Lung (tissue), 12 donors: ENCODE data around the gene PTPRE. TPM values are rescaled to one million over a fixed set of nuclear protein-coding genes. Genes with fewer than 3 reads are reported as not detected.

Experiments used
- ATAC-seq: fragments of 200-7000 bp; cut with Tn5 transposase; one replicate; pipeline ENCODE4 v1.9.1; 2020; ENCODE audit warnings: moderate number of reproducible peaks; ENCODE audit not compliant: insufficient read depth, low FRiP score
- DNase-seq, 3 donors: peaks; one replicate each; pipeline ENCODE4 v3.0.0-alpha.2; 2013 to 2017
- H3K27ac ChIP-seq, 2 donors: one replicate each; pipeline ENCODE4 v1.5.1; 2013; ENCODE audit warnings: mild to moderate bottlenecking in 2 of 2, moderate library complexity in 2 of 2, control low read depth in 1 of 2, inconsistent platforms in 1 of 2, low read depth in 1 of 2, low read length in 1 of 2
- H3K27me3 ChIP-seq, 3 donors: one replicate each; pipeline ENCODE4 v1.5.1; 2013; ENCODE audit warnings: low read length in 2 of 3; ENCODE audit not compliant: control insufficient read depth in 3 of 3, insufficient read depth in 3 of 3
- H3K36me3 ChIP-seq, 4 donors: one replicate each; pipeline ENCODE4 v1.5.1; 2013; ENCODE audit warnings: low read length in 4 of 4, mild to moderate bottlenecking in 1 of 4, moderate library complexity in 1 of 4; ENCODE audit not compliant: control insufficient read depth in 4 of 4, insufficient read depth in 4 of 4
- H3K4me1 ChIP-seq, 5 donors: one replicate each; pipeline ENCODE4 v1.5.1; 2013; ENCODE audit warnings: low read length in 5 of 5, mild to moderate bottlenecking in 2 of 5, moderate library complexity in 1 of 5; ENCODE audit not compliant: control insufficient read depth in 5 of 5, insufficient read depth in 5 of 5
- H3K4me3 ChIP-seq: one replicate; pipeline ENCODE4 v1.5.1; 2013; ENCODE audit warnings: mild to moderate bottlenecking, control low read depth, moderate library complexity
- H3K9ac ChIP-seq, 2 donors: one replicate each; pipeline ENCODE4 v1.5.1; 2013; ENCODE audit warnings: low read length in 2 of 2, control low read depth in 1 of 2; ENCODE audit not compliant: insufficient read depth in 1 of 2
- H3K9me3 ChIP-seq, 4 donors: one replicate each; pipeline ENCODE4 v1.5.1; 2013; ENCODE audit warnings: low read length in 3 of 4, mild to moderate bottlenecking in 1 of 4, moderate library complexity in 1 of 4; ENCODE audit not compliant: control insufficient read depth in 4 of 4, insufficient read depth in 3 of 4
- WGBS, 2 donors: extraction: QIAGEN DNeasy Blood & Tissue Kit; methylation state at CpG; one replicate each; pipeline ENCODE4 v1.1.7; 2013; 5-methylcytosine and 5-hydroxymethylcytosine counted together
- polyA plus RNA-seq, 2 donors: library from polyadenylated mRNA; stranded (reverse); fragments of 200-250 nt; gene quantifications; one replicate each; pipeline ENCODE4 v1.2.1, GENCODE V29; 2013
- total RNA-seq, 2 donors: library from RNA; depleted of rRNA in 1 of 2; stranded (reverse); fragments of >200 nt in 1 of 2; gene quantifications; one replicate each; pipeline ENCODE4 v1.2.1, GENCODE V29; 2014 to 2021
- TF ChIP-seq, protein P1 (sequence below): IDR thresholded peaks from 2 replicates; pipeline ENCODE4 v1.5.1; 2012; ENCODE audit warnings: mild to moderate bottlenecking; ENCODE audit errors: control extremely low read depth, extremely low read depth
- donor health status: control.
- donor health status: control.
- donor health status: Bipolar disorder and iron deficiency.
- donor health status: healthy.
- donor health status: DM: yes; HTN: yes; CAD: no.

Gene PTPRE
- total and polyA plus RNA-seq, 4 donors: 15.5 to 68.7 (median 36.5) TPM

DNA sequence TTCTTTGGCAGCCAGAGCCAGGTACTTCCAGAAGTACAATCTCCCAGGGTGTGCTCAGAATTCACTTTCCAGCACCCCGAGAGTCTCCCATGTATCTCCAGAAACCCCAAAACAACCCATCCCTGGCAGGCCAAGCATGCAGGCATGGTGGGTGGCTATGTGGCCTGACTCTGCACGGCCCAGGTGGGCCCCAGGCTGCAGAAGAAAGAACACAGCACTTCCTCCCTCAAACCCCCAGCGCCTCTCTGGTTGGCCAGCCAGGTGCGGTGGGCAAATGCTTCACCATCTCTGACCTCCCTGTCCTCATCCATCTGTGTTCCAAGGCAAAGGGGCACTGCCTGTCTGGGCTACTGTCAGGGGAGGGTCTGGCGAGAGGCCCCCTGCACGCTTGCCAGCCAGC lies 119.0 kb downstream of the PTPRE start:
- DNase-seq (no peak), ATAC-seq (no peak)
- Histone ChIP-seq H3K36me3 (peaks cover 0 to 7% (median 0%) of the 10 kb centered on the region in 4 donors), H3K9me3 (no peaks in the 10 kb centered on the region), H3K4me1 (peaks cover 0 to 6% (median 0%) of the 10 kb centered on the region in 5 donors), H3K4me3 (no peak overlapping the region), H3K27me3 (no peaks in the 10 kb centered on the region), H3K9ac (no peak overlapping the region), H3K27ac (no peak overlapping the region)
- 79 to 92% methylated on average over 6 of the region's 6 CpGs for WGBS, 2 donors
- TF ChIP-seq, protein P1, sequence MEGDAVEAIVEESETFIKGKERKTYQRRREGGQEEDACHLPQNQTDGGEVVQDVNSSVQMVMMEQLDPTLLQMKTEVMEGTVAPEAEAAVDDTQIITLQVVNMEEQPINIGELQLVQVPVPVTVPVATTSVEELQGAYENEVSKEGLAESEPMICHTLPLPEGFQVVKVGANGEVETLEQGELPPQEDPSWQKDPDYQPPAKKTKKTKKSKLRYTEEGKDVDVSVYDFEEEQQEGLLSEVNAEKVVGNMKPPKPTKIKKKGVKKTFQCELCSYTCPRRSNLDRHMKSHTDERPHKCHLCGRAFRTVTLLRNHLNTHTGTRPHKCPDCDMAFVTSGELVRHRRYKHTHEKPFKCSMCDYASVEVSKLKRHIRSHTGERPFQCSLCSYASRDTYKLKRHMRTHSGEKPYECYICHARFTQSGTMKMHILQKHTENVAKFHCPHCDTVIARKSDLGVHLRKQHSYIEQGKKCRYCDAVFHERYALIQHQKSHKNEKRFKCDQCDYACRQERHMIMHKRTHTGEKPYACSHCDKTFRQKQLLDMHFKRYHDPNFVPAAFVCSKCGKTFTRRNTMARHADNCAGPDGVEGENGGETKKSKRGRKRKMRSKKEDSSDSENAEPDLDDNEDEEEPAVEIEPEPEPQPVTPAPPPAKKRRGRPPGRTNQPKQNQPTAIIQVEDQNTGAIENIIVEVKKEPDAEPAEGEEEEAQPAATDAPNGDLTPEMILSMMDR: no peak

DNA sequence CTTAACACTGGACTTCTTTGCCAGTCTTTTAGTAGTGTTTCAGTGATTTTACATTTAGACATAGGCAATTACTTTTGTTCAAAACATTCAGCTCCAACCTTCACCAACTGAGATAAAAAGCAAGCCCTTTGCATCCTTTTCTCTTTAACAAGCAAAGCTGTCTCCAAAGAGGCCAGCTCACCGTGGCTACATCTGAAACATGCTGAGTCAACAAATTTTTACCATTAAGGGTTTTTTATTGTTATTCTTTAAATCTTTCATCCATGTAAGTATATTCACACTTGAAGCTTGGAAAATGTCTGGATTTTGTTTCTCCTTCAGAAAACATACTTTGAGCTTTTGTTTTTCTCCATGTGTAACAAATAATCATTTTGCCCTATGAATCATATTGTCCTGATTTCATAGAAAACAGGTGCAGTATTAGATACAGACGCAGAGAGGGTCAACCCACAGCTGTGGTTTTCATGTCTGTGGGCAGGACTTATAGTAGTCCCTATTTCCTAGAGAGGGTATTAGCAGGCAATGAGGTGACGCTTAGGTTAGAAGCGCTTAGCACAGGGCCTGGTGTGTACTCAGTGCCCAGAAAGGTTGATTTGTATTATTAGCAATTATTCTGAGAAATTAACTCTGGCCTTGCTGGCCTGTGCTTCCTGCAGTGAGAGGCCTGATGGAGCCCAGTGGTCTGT lies 119.9 kb downstream of the PTPRE start:
- WGBS, 2 donors: 71 to 72% methylated on average over 4 of the region's 4 CpGs
- DNase-seq (no peak), ATAC-seq (no peak)
- no peak overlapping the region for H3K4me3 ChIP-seq
- H3K4me1 ChIP-seq: peaks cover 0 to 6% (median 0%) of the 10 kb centered on the region in 5 donors
- TF ChIP-seq, protein P1: no peak
- peaks cover 0 to 6% (median 0%) of the 10 kb centered on the region in 4 donors for H3K36me3 ChIP-seq
- H3K9ac ChIP-seq: no peak overlapping the region
- H3K9me3 ChIP-seq: no peaks in the 10 kb centered on the region
- H3K27me3 ChIP-seq: no peaks in the 10 kb centered on the region
- H3K27ac ChIP-seq: no peak overlapping the region

DNA sequence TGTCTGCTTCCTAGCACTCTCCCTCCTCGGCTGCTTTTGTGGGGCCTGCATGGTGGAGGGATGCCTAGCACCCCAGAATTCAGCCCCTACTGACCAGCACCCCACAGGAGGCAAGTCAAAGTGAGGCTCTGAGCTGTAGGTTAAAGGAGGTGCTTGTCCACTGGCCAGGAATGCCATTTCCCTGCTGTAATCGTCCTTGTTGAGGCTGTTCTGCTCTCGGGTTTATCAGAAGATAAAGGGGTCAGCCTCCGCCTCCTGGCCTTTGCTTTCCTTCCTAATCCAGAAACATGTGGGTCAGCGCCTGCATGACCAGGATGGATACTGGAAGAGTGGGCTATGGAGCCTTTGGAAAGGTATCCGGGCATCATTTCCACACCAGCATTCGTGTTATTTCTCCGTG lies 120.4 kb downstream of the PTPRE start:
- TF ChIP-seq, protein P1: no peak
- H3K36me3 ChIP-seq: peaks cover 0 to 6% (median 0%) of the 10 kb centered on the region in 4 donors
- no peaks in the 10 kb centered on the region for H3K9me3 ChIP-seq
- H3K4me3 ChIP-seq: no peak overlapping the region
- no peaks in the 10 kb centered on the region for H3K27me3 ChIP-seq
- DNase-seq (no peak), ATAC-seq (no peak)
- peaks cover 0 to 6% (median 0%) of the 10 kb centered on the region in 5 donors for H3K4me1 ChIP-seq
- no peak overlapping the region for H3K27ac ChIP-seq
- no peak overlapping the region for H3K9ac ChIP-seq
- WGBS, 2 donors: 86 to 89% methylated on average over 8 of the region's 8 CpGs
